NCI-H2107 (cell line): ENCODE results near the gene ARAP2.

Source experiments
- DNase-seq: peaks from one replicate; lab custom pipeline; 2025; lab: John Stamatoyannopoulos, UW

ARAP2 gene, protein sequence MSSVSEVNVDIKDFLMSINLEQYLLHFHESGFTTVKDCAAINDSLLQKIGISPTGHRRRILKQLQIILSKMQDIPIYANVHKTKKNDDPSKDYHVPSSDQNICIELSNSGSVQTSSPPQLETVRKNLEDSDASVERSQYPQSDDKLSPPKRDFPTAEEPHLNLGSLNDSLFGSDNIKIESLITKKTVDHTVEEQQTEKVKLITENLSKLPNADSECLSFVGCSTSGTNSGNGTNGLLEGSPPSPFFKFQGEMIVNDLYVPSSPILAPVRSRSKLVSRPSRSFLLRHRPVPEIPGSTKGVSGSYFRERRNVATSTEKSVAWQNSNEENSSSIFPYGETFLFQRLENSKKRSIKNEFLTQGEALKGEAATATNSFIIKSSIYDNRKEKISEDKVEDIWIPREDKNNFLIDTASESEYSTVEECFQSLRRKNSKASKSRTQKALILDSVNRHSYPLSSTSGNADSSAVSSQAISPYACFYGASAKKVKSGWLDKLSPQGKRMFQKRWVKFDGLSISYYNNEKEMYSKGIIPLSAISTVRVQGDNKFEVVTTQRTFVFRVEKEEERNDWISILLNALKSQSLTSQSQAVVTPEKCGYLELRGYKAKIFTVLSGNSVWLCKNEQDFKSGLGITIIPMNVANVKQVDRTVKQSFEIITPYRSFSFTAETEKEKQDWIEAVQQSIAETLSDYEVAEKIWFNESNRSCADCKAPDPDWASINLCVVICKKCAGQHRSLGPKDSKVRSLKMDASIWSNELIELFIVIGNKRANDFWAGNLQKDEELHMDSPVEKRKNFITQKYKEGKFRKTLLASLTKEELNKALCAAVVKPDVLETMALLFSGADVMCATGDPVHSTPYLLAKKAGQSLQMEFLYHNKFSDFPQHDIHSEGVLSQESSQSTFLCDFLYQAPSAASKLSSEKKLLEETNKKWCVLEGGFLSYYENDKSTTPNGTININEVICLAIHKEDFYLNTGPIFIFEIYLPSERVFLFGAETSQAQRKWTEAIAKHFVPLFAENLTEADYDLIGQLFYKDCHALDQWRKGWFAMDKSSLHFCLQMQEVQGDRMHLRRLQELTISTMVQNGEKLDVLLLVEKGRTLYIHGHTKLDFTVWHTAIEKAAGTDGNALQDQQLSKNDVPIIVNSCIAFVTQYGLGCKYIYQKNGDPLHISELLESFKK (N-terminal part only)

DNA sequence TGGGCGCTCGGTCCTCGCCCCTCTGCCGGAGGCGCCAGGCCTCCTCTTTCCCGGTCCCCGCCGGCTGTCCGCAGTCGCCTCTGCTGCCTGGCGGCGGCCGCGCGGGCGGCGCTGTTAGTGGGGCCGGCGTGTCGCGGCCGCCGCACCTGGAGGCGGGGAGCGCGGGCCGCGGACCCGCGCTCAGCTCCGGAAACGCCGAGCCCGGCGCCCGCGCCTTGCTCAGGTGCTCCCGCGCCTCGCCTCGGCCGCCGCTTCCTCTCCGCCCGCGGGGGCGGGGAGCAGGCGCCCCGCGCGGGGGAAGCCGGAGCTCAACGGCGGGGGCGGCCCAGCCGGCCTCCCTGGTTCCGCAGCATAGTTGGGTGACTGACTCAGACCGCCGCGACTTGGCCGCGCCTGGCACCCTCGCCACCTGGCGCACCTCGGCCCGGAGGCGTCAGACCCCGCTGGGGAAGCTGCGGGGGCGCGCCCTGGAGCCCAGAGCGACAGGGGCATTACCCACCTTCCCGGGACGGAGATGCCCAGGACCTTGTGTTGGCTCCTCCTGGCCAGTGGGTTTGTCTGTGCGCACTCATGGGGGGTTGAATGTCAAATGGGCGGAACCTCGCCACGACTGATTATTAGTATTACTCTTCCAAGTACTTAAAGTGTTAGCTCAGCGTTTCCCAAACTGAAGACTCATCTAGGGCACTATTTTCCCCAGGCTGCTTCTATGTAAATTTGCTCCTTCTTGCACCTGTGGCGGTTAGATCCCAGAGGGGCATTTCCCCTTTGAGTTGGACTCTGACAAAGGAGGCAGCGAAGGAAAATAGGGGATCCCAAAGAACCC is at the start of gene ARAP2:
TSS of gene ARAP2 (minus strand) at position 258 of the 826 bp plus-strand sequence. CDS start 15,028 bp downstream, outside the sequence.
- peak; percentile 6 for DNase-seq

DNA sequence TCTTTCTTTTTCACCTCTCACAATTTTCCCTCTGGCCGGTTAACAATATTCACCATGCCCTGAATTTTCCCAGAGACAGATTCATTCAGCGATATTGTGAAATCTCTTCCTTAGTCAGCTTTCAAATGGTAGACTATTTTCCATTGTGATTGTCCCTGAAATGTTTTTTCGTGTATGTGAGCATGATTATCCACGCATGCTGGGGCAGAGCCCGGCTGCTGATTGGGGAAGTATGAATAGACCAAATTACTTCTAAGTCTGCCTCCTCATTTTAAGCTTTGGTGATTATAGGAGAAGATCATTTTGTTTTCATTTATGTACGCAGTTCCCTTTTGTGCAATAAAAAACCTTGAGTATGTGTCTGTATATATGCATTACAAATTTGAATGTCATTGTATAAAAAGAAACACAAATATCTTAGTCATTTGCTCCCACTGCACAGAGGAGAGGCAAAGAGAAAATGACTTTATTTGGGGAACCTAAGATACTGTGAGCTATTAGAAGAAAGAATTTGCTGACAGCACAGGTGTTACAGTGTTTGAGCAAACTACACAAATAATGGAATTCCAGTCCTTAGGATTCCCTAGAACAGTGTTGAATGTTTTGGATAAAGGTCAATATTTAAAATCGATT is 48.4 kb upstream of the ARAP2 start:
- no peak for DNase-seq

DNA sequence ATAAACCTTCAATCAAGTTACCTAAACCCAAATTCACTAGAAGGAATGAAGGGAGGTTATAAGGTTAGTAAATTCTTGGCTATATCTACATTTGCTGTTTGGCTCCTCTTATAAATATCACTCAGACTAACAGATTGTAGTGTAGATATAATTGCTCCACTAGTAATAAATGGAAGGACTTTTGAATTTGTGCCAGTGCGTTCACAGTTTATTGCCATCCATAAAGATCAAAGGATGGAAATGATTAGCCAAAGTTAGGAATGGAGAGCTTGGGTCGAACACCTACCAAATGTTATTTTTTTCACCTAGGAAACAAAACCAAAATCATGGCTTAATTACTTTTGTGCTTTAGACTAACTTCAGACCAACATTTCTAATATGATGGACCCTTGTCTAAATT is 46.3 kb upstream of the ARAP2 start:
- no peak for DNase-seq

DNA sequence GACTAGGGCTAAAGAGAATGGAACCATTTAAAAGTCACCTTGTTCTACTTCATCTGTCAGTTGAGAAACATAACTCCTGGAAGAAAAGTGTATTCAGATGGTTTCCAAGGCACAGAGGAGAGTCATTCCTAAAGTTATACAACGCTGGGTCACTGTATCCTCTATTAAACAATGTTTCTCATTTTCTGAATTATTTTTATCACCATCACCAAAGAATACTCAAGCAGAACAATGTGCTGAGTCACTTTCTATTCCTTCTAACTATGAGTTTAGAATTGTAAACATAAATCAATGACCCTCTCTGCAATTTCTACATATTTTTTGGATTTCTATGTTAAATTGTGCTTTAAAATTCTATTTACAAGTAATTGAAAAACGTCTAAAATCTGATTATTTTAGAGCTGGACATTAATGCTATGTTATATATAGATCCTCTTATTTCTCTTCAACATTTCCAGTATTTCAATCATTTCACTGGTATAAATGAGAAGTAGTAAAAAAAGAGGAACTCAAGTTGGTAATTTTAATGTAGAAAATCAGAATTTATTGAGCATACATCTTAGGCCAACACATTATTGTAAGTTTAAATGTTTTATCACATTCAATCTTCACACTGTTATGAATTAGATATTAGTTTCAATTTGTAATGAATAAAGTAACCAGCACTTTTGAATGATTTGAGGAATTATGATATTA is 44.6 kb upstream of the ARAP2 start:
- DNase-seq, result no peak

DNA sequence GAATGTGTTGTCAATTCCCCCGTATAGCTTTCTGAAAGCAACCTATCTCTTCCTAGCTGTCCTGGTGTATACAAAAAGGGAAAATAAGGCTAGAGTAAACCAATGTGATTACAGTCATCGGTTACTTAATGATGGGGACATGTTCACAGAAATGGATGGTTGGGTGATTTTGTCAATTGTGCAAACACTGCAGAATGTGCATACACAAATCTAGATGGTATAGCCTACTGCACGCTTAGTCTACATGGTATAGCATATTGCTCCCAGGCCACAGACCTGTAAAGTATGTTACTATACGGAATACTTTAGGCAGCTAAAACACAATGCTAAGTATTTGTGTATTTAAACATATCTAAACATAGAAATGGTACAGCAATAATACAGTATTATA is 42.2 kb upstream of the ARAP2 start:
- no peak for DNase-seq

DNA sequence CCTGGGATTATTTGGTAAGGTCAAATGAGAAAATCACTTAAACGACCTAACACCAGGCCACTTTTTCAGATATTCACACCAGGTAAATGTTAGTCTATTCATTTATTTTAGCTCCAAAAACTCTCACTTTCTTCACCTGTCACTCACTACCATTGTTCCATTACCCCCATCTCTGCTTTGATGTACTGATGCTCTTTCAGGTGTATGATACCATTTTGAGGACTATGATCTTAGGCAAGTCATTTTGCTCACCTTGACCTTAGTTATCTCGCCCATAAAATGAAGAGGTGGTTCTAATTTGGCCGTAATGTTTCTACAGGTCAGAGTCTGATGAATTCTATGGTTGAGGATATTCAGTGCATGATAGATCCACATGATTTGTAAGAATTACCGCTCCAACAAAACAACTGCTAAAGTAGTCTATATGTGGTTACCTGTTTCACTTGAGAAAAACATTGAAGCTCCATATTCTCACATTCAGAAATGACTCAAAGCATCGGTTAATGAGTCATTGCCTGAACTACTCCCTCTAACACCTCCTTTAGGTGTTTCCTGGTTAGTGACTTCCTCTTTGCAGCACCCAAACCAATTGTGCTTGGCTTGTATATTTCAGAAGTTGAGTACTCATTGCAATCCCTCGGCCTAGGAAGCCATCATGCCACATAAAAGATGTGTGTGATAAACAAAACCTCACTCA is 41.6 kb upstream of the ARAP2 start:
- DNase-seq, result no peak

DNA sequence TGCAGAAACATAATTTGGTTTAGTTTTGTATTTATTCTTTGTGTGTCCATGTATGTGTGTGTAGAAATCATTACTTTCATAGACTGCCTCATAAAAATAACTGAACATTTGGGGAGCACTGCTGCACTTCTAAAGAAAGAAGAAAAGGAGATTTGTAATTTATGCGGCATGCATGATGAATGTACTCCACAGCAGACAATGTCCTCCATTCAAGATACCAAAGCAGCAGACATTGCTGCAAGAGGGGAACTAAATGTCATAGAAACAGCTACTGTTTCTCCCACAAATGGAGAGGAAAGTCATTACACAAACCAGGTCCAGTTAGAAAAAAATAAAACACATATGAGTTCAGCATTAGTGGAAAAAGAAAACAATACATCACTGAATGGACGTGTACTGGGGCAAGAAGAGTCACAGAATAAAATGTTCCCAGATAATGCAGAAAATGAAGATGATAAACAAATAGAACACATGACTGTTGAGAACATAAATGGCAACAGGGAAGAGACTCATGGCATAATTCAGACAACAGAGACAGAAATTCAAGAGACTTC is 39.7 kb upstream of the ARAP2 start:
- no peak for DNase-seq

DNA sequence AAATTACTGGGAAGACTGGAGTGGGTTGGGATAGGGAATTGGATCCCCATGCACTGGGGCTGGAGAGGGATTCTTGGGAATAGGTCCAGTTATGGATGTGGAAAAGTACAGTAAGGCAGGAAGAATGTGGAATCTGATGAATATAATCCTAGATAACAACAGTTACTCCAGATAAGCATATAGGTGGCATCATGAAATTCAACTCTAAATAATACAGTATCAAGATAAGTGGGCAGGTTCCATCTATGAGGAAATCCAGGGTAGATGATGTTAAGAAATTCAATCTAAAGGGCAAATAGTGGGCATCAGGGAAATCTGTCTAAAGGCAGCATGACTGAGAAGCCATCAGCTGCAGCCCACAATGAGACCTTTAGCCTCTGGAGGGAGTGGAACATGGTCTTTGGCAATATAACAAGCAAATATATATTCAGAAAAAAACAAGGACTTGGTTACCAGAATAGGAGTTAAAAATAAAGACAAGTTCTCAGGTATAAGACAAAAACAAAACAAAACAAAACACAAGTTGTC is 38.3 kb upstream of the ARAP2 start:
- no peak for DNase-seq

DNA sequence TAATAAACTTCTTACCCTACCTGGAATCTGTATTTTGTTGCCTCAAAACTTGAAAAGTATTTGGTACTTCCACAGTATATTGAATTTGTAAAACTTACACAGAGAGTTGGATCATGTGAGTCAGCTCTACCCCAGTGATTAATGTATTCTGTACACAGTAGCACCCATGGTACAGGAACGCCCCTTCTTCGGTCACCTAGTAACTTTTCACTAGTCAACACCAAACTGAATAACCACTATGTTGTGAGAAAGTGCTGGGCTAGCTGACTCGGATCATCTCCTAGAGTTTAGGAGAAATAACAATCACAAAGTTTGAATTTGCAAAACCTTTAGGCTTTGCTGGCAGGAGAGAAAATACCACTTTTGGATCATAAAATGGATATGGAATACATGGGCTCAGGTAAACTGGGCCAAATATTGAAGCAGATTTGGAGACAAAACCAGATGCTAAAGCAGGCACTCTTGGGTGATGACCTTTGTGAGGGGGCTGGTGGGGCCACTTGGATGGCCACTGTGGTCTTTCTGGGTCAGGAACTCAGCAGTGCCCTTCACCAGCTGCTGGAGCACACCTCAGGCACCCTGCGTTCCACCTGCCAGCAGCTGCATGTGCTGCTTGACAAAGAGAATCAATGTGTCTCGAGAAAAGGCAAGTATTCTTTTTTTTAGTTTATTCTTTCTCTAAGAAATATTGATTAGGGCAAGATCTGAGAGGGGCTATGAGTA is 37.2 kb upstream of the ARAP2 start, which contains the start of gene DTHD1:
TSS of gene DTHD1 (plus strand) at position 233 of the 723 bp plus-strand sequence. CDS start at position 376, 143 bp downstream.
- DNase-seq, result no peak

DNA sequence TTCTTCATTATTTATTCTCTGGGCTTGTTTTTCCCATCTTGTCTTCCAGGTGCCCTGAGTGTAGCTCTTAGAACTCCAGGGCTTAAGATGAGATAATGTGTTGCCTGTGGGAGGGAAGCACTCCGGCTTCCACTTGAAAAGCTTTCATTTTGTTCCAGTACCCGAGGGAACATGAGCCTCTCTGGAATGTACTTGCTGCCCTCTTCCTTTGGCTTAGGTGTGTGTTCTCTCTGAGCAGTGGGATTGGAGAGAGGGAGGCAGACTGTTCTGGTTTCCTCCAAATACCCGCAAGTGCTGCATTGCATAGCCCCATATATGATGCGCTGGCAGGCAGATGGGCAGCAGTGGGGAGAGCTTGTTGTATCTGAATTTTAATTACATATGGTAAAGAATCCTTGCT is 36.2 kb upstream of the ARAP2 start:
- peak; percentile 39 for DNase-seq

DNA sequence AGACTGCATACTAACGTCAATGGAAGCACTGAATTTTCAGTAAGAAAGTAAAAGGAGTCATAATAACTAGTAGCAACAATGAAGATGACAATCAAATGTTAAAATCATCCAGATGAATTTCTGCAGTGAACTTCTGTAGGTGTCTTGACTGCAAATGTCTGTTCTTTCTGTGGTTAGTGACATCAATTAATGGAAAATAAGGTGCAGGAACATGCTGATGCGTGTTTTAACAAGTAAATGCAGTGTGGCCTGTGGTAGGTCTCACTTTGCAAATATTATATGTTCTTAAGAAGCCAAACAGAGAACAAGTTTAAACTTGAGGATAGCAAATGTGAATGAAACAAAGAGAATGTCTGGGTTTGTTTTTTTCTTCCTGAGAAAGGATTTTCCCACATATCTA is 34.5 kb upstream of the ARAP2 start:
- no peak for DNase-seq

DNA sequence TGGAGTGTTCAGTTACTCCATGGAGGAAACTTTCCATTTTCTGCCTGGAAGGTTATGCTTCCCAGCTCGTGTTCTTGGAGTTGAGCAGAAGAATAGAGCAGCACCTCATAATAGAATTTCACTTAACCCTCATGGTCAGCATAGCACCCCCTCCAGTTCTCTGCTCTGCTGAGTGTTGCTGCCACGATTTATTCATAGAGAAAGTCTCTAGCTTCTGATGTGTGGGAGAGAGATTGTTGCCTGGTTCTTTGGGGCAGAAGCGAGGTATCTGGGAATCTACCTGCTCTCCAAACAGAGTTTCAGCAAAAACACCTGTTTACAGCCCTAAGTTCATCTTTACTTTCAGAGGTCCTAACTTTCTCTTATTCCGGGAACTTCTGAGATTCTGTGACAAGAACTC is 33.2 kb upstream of the ARAP2 start:
- no peak for DNase-seq

DNA sequence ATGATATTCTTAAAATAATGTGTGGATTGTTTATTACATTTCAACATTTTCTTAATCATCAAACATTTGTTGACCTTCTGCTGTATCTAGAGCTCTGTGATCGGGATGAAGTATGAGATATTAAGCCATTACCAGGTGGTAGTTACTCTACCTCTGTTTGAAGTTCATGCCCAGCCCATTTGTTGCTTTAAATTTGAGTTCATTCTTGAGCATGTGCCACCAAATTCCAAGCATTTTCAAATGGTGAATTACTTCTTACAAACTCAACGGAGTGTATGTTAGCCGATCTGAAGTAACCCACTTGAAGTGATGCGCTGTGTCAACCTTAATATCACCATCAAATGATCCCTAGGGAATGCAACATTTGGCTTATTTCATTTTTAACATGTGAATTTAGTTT is 29.8 kb upstream of the ARAP2 start:
- DNase-seq, result no peak

DNA sequence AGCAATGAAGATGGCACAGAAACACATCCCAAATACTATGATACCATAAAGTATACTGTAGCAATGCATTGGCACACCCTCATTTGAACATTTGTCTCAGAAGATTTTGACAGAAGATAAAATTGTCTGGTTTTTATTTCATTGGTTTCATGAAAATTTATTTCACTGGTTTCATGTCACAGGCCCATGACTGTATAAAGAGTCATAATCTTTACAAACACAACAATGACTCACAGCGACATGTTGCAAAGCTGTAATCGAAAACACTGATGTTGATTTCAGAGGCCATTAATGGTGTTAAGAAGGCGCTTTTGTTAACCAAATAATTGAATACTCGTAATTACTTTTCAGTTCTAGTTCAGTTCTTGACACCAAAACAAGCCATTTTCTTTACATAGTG is 29.0 kb upstream of the ARAP2 start:
- DNase-seq, result no peak

DNA sequence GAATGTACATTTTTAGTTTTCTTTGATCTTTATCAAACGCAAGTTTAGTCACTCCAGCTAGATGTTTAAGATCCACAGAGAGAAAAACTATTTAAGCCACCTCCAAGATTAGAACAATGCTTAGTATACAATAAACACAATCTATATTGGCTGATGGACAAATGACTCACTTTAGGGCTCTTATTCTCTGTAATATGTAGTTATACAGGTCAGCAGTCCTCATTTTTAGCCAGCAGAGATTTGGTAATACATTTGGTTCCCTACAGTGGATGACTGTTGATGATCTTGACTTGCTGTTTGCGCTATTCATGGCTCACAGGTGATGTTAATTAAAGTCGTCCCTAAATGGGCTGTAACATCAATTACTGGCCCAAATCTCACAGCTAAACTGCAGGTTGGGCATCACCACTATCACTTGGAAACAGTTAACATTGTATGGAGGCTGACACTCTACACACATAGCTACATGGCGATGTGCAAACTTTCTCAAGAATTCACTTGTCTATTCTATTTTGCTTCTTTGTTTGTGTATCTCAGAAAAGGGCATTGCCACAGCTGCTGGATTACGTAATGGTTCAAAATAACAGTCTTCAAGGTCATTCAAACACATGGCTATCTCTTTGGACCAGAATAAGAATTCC is 25.3 kb upstream of the ARAP2 start:
- no peak for DNase-seq

DNA sequence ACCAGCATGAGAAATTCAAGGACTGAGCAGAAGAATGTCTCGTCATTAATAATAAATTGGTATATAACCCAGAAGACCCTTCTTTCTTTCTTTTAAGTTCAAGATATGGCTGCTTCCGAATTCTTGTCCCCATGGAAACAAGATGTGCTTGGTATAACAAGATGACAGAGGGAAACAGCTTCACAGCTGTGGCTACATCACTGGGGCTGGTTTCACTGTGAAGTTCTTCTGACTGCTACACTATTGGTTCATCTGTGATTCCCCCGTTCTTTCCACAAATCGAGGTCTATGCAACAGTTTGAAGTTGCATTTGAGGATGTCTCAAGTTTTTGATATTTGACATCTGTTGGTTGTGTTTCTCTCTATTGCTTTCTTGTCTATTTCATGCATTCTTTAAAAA is 24.8 kb upstream of the ARAP2 start:
- DNase-seq, result no peak

DNA sequence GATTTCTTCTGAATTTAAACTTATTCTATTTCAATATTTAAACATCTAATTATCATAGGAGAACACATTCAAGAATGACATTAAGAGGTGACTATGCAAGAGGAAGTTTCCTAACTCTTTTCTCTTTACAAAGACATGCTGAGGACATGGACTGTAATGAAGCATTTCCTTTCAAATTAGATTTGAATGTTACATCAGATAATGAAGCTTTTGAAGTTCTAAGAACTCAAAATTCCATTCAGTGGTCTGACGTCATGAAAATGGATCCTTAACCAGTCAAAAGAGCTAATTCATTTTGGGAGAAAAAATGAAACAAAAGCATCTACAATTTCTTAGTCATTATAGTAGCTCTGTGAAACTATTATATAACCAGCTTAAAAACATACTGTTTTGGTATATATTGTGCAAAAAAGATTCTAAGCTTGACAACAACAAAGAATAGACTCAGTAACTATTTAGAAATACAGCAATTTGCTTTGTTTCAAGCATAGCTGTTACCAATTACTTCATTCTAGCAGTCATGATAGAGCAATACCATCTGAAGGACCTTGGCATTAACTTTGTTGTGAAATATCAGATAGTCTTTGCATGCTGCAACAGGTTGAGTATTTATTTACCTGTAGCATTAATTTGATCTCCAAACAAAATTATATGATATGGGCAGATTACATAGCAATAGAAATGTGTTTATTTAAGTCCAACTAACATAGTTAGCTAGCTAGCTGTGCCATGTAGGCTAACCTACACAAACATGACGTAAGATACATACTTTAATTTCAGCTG is 23.4 kb upstream of the ARAP2 start:
- DNase-seq, result no peak
